H1 (cell line): ENCODE results near the gene VPS51. TPM values are rescaled to one million over a fixed set of nuclear protein-coding genes. Genes with fewer than 3 reads are reported as not detected.

Experiments
- CTCF ChIA-PET: fragments of 300-600 bp; sonication (Branson Sonifier 250); formaldehyde crosslinking; loops from one replicate; lab custom pipeline; 2021; ENCODE audit not compliant: partially characterized antibody; lab: Charles Lee
- POLR2A ChIA-PET: fragments of 300-600 bp; sonication (Branson Sonifier 250); formaldehyde crosslinking; loops from one replicate; lab custom pipeline; 2021; ENCODE audit warnings: inconsistent platforms; ENCODE audit not compliant: partially characterized antibody; lab: Charles Lee
- DNase-seq, 2 experiments: peaks; one replicate each; pipeline versions ENCODE4 v3.0.0 to v3.0.0-alpha.2; 2010 to 2022; ENCODE audit warnings: low spot score in 2 of 2, low read depth in 1 of 2, mixed read lengths in 1 of 2
- FAIRE-seq: peaks from 2 replicates; lab custom pipeline; 2011; peaks lifted over from hg19 to GRCh38; lab: Jason Lieb, UNC
- H2AFZ ChIP-seq: 2 replicates; pipeline ENCODE4 v1.8.1; 2012; ENCODE audit warnings: low read length, inconsistent platforms
- H2AK5ac ChIP-seq: 2 replicates; pipeline ENCODE4 v1.6.1; 2013; ENCODE audit warnings: low read depth, low read length
- H2BK120ac ChIP-seq: replicated peaks from 2 replicates; pipeline ENCODE3; 2013; ENCODE audit warnings: low read depth, low read length, inconsistent platforms
- H2BK12ac ChIP-seq: 2 replicates; pipeline ENCODE4 v1.6.1; 2013; ENCODE audit warnings: low read depth, low read length
- H2BK15ac ChIP-seq: 2 replicates; pipeline ENCODE4 v1.6.1; 2013; ENCODE audit warnings: low read length
- H2BK20ac ChIP-seq: 2 replicates; pipeline ENCODE4 v1.6.1; 2013; ENCODE audit warnings: low read length
- H2BK5ac ChIP-seq: 2 replicates; pipeline ENCODE4 v1.6.1; 2013; ENCODE audit warnings: low read depth, low read length
- H3K14ac ChIP-seq: 2 replicates; pipeline ENCODE4 v1.6.1; 2013; ENCODE audit warnings: inconsistent platforms; ENCODE audit not compliant: insufficient read length
- H3K18ac ChIP-seq: 2 replicates; pipeline ENCODE4 v1.6.1; 2013; ENCODE audit warnings: low read length; ENCODE audit errors: extremely low read depth
- H3K23ac ChIP-seq: 2 replicates; pipeline ENCODE4 v1.6.1; 2013; ENCODE audit warnings: inconsistent platforms; ENCODE audit not compliant: insufficient read length
- H3K23me2 ChIP-seq: 2 replicates; pipeline ENCODE4 v1.6.1; 2013; ENCODE audit warnings: low read depth, low read length
- H3K27ac ChIP-seq: 2 replicates; pipeline ENCODE4 v1.6.1; 2011; ENCODE audit warnings: low read depth, low read length, inconsistent platforms
- H3K27me3 ChIP-seq, 4 experiments: replicated peaks in 1 of 4; 1 replicate in 1 of 4; 2 replicates in 3 of 4; pipeline versions ENCODE4 v1.6.1 to v1.8.1; 2011 to 2013; ENCODE audit warnings: low read length in 3 of 4, mild to moderate bottlenecking in 3 of 4, inconsistent platforms in 2 of 4, mixed read lengths in 2 of 4, moderate library complexity in 1 of 4; ENCODE audit not compliant: control insufficient read depth in 3 of 4, insufficient read depth in 3 of 4; ENCODE audit errors: extremely low read depth in 1 of 4
- H3K36me3 ChIP-seq, 4 experiments: 2 replicates each; pipeline versions ENCODE4 v1.6.1 to v1.8.1; 2011 to 2013; ENCODE audit warnings: mild to moderate bottlenecking in 4 of 4, low read length in 3 of 4, moderate library complexity in 2 of 4, control low read depth in 1 of 4, inconsistent platforms in 1 of 4; ENCODE audit not compliant: insufficient read depth in 4 of 4, control insufficient read depth in 2 of 4
- H3K4ac ChIP-seq: replicated peaks from 2 replicates; pipeline ENCODE3; 2013; ENCODE audit warnings: low read length, low read depth, mixed read lengths, inconsistent platforms; ENCODE audit not compliant: insufficient read length
- H3K4me1 ChIP-seq, 4 experiments: replicated peaks in 1 of 4; 1 replicate in 1 of 4; 2 replicates in 3 of 4; pipeline versions ENCODE4 v1.6.1 to v1.8.1; 2011 to 2013; ENCODE audit warnings: low read length in 3 of 4, inconsistent platforms in 2 of 4, mixed read lengths in 1 of 4; ENCODE audit not compliant: insufficient read depth in 4 of 4, control insufficient read depth in 3 of 4
- H3K4me2 ChIP-seq, 2 experiments: 2 replicates each; pipeline versions ENCODE4 v1.6.1 to v1.8.1; 2011 to 2013; ENCODE audit warnings: low read depth in 2 of 2, low read length in 2 of 2, control low read depth in 1 of 2, inconsistent platforms in 1 of 2, mild to moderate bottlenecking in 1 of 2; ENCODE audit not compliant: insufficient read depth in 1 of 2
- H3K4me3 ChIP-seq, 4 experiments: fragments of 200-600, 300-600 bp in 1 of 4; sonication (generic), shearing (Covaris generic), sonication (Bioruptor Twin) in 1 of 4; 2 replicates each; pipeline versions ENCODE4 v1.5.1 to v1.8.1; 2011 to 2016; ENCODE audit warnings: low read length in 4 of 4, low read depth in 3 of 4, control low read depth in 2 of 4, inconsistent platforms in 2 of 4, mild to moderate bottlenecking in 2 of 4, mixed read lengths in 1 of 4, moderate library complexity in 1 of 4; ENCODE audit not compliant: insufficient read depth in 2 of 4; ENCODE audit errors: extremely low read depth in 1 of 4
- H3K56ac ChIP-seq: replicated peaks from 2 replicates; pipeline ENCODE3; 2013; ENCODE audit warnings: low read depth, mild to moderate bottlenecking, mixed read lengths, low read length, inconsistent platforms; ENCODE audit not compliant: insufficient read length
- H3K79me1 ChIP-seq: 2 replicates; pipeline ENCODE4 v1.6.1; 2013; ENCODE audit warnings: low read depth, low read length, control low read depth
- H3K79me2 ChIP-seq, 2 experiments: 2 replicates each; pipeline versions ENCODE4 v1.6.1 to v1.8.1; 2012 to 2013; ENCODE audit warnings: low read length in 2 of 2, mild to moderate bottlenecking in 2 of 2, inconsistent platforms in 1 of 2; ENCODE audit not compliant: insufficient read depth in 2 of 2, control insufficient read depth in 1 of 2
- H3K9ac ChIP-seq, 4 experiments: replicated peaks in 1 of 4; 1 replicate in 1 of 4; 2 replicates in 3 of 4; pipeline versions ENCODE4 v1.6.1 to v1.8.1; 2011 to 2013; ENCODE audit warnings: low read depth in 3 of 4, low read length in 3 of 4, control low read depth in 2 of 4, mild to moderate bottlenecking in 2 of 4, moderate library complexity in 2 of 4, inconsistent platforms in 1 of 4; ENCODE audit errors: extremely low read depth in 1 of 4
- H3K9me3 ChIP-seq, 2 experiments: 2 replicates each; pipeline versions ENCODE4 v1.6.1 to v1.8.1; 2012 to 2013; ENCODE audit warnings: mild to moderate bottlenecking in 2 of 2, moderate library complexity in 2 of 2, control low read depth in 1 of 2, inconsistent platforms in 1 of 2, low read depth in 1 of 2, low read length in 1 of 2, mixed read lengths in 1 of 2; ENCODE audit not compliant: insufficient read depth in 2 of 2
- H4K20me1 ChIP-seq, 2 experiments: replicated peaks in 1 of 2; 2 replicates each; pipeline versions ENCODE3 to v1.8.1; 2011 to 2013; ENCODE audit warnings: inconsistent platforms in 2 of 2, low read length in 2 of 2, mild to moderate bottlenecking in 1 of 2; ENCODE audit not compliant: insufficient read depth in 2 of 2, control insufficient read depth in 1 of 2
- H4K5ac ChIP-seq: 2 replicates; pipeline ENCODE4 v1.6.1; 2013; ENCODE audit warnings: low read length, low read depth, mixed read lengths, inconsistent platforms; ENCODE audit not compliant: insufficient read length
- H4K8ac ChIP-seq: 2 replicates; pipeline ENCODE4 v1.8.0; 2013; ENCODE audit warnings: mild to moderate bottlenecking, moderate library complexity, low read length, inconsistent platforms; ENCODE audit not compliant: insufficient read depth; ENCODE audit errors: extremely low read depth
- H4K91ac ChIP-seq: replicated peaks from 2 replicates; pipeline ENCODE3; 2013; ENCODE audit warnings: low read length, mixed read lengths, inconsistent platforms; ENCODE audit not compliant: insufficient read length
- WGBS, 2 experiments: shearing (Covaris generic) in 1 of 2; methylation state at CpG; one replicate each; pipeline versions ENCODE4 v1.1.6 to v1.1.7; 2013 to 2015; ENCODE audit warnings: low lambda C conversion rate in 2 of 2, mixed read lengths in 2 of 2, inconsistent platforms in 1 of 2, low coverage in 1 of 2, missing lambda C conversion rate in 1 of 2; ENCODE audit not compliant: insufficient replicate concordance in 2 of 2, insufficient coverage in 1 of 2, insufficient read length in 1 of 2; ENCODE audit errors: extremely low coverage in 1 of 2, missing lambda C conversion rate in 1 of 2; 5-methylcytosine and 5-hydroxymethylcytosine counted together
- polyA plus RNA-seq, 7 experiments: library from polyadenylated mRNA; depleted of rRNA in 3 of 7; stranded (reverse) in 5 of 7; unstranded in 2 of 7; fragments of >200 nt in 5 of 7; fragments of 200-250 nt in 2 of 7; gene quantifications; 1 replicate in 5 of 7; 2 replicates in 1 of 7; 4 replicates in 1 of 7; pipeline versions ENCODE4 v1.2.1 to v1.2.3, GENCODE V29; 2011 to 2013; ENCODE audit warnings: missing spikeins in 2 of 7, mixed read lengths in 2 of 7
- total RNA-seq: library from RNA; stranded (reverse); fragmentation: NEBNext Ultra II Directional; extraction: Animal tissue kit (Norgen Biotek cat#: 25700); gene quantifications from 2 replicates; pipeline ENCODE4 v1.2.1, GENCODE V29; 2021
- TF ChIP-seq, protein P1 (sequence below), 3 experiments: IDR thresholded peaks; 1 replicate in 2 of 3; 2 replicates in 1 of 3; pipeline versions ENCODE4 v1.5.1 to v1.6.1; 2011; ENCODE audit warnings: low read length in 3 of 3, mild to moderate bottlenecking in 3 of 3, inconsistent platforms in 2 of 3, low read depth in 1 of 3, moderate library complexity in 1 of 3; ENCODE audit not compliant: insufficient read depth in 1 of 3; ENCODE audit errors: control extremely low read depth in 1 of 3

The VPS51 gene
- total and polyA plus RNA-seq, 2 of the 8 experiments (the other 6 are each of a cell fraction or from before 2014, with no cell fraction given) = 97.4 to 142 TPM

DNA sequence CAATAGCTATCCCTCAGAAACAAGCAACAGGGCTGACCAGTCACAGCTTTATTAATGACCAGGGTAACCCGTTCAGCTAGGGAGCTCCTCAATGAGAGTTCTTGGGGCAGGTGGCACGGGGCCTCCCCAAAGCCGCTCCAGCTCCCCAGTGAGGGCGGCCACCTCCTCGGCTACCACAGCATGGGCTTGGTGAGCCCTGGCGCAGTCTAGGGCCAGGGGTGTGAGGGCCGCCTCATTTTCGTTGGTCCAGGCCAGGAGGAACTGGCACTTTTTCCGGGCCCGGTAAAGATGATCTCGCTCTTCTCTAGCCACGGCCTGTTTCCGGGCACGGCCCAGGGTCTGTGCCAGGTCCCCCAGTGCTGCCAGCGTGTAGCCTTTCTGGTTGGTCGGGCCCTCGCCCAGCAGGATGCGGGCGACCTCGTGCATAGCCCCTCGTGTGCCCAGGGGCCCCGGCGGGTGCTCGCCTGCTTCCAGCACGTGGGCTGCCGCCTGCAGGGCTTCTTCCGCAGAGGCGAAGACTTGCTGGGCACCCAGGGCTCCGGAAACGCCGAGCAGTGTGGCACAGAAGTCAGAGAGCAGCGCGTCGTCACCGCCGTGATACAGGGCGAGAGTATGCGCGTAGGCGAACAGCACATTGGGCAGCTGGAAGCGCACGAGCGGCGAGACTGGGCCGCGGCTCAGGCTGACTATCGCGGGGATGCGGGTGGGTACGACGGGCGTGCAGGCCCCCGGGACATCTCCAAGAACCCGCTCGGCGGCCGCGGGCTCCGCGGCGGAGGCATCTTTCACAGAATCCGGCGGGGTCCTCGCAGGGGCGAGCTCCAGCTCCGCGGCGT, 20.6 kb downstream of the VPS51 start:
- FAIRE-seq = no peak
- Histone ChIP-seq H3K4me2 (peak overlapping the region; percentile 80 to 94), H3K18ac (no peak overlapping the region; the same call in 1 of the 2 replicates), H4K20me1 (peaks cover 4 to 6% of the 10 kb centered on the region in 2 experiments), H3K9ac (peak overlapping the region; percentile 79 to 82 (median 80)), H3K4ac (peak overlapping the region; percentile 13), H3K4me1 (peaks cover 2 to 22% (median 13%) of the 10 kb centered on the region in 4 experiments), H3K79me1 (peaks cover 10% of the 10 kb centered on the region), H2AK5ac (no peak overlapping the region; the same call in 1 of the 2 replicates), H2BK12ac (no peak overlapping the region), H2BK5ac (peak overlapping the region; percentile 84), H3K36me3 (peaks cover 11 to 35% (median 18%) of the 10 kb centered on the region in 4 experiments), H3K23ac (no peak overlapping the region), H3K23me2 (peaks cover 20% of the 10 kb centered on the region; the same call in 1 of the 2 replicates), H2BK20ac (no peak overlapping the region), H3K27ac (peak overlapping the region; percentile 78), H2BK120ac (no peak overlapping the region), H3K79me2 (peaks cover 6 to 23% of the 10 kb centered on the region in 2 experiments), H2BK15ac (no peak overlapping the region), H3K9me3 (no peaks in the 10 kb centered on the region), H3K27me3 (no peaks in the 10 kb centered on the region), H3K4me3 (peak overlapping the region; percentile 61 to 83 (median 72)), H4K5ac (peak overlapping the region; percentile 11), H2AFZ (no peak overlapping the region), H3K14ac (no peak overlapping the region), H4K91ac (peak overlapping the region; percentile 34), H4K8ac (peak overlapping the region; percentile 96), H3K56ac (peak overlapping the region; percentile 42)
- ChIA-PET POLR2A (interaction anchor here (0.5 to 17.4 kb wide), 28 partner anchors 9 to 740 kb away, joined by 3 to 305 read pairs (median 5); partner anchors contain the start of genes ARL2, CAPN1, CDCA5 and MEN1), CTCF (interaction anchor here (0.7 to 2.2 kb wide), 9 partner anchors 8 to 270 kb away, joined by 3 to 12 read pairs (median 3); no protein-coding TSS in a partner anchor)
- WGBS, 2 experiments = 29% methylated on average over 64 of the region's 68 CpGs; no CpG with 5 or more reads in 1 of the 2 experiments
- peak in 1 of 2 experiments; percentile 66 for DNase-seq
- TF ChIP-seq, protein P1, sequence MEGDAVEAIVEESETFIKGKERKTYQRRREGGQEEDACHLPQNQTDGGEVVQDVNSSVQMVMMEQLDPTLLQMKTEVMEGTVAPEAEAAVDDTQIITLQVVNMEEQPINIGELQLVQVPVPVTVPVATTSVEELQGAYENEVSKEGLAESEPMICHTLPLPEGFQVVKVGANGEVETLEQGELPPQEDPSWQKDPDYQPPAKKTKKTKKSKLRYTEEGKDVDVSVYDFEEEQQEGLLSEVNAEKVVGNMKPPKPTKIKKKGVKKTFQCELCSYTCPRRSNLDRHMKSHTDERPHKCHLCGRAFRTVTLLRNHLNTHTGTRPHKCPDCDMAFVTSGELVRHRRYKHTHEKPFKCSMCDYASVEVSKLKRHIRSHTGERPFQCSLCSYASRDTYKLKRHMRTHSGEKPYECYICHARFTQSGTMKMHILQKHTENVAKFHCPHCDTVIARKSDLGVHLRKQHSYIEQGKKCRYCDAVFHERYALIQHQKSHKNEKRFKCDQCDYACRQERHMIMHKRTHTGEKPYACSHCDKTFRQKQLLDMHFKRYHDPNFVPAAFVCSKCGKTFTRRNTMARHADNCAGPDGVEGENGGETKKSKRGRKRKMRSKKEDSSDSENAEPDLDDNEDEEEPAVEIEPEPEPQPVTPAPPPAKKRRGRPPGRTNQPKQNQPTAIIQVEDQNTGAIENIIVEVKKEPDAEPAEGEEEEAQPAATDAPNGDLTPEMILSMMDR (IDR thresholded peaks at IDR 0.05; ENCODE audit: control extremely low read depth in 1 of 3, insufficient read depth in 1 of 3, low read depth in 1 of 3, low read length in 3 of 3) = no peak
